ENCODE measurements around the gene FRYL.

The FRYL gene

DNA sequence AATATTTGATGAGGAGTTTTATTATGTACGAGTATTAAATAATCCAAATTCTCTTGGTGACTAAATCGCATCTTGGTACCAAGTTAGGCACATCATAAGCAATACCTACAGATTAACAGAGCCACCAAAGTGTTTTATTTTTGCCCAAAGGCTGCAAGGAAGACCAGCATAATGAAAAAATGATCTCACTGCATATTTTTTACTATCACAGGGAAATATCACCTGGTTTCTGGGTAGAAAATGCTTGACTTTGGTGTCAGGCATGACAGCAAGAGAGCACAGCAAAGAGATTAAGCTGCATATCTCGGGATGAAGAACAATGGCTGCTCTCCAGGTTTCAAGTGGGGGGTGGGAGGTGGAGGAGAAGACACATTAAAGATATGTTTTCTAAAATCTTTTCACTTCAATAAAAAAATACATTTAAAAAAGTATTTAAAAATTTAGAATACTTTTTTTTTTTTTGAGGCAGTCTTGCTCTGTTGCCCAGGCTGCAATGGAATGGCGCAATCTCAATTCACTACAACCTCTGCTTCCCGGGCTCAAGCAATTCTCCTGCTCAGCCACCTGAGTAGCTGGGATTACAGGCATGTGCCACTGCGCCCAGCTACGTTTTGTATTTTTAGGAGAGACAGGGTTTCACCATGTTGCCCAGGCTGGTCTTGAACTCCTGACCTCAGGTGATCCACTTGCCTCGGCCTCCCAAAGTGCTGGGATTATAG lies 86.1 kb downstream of the FRYL start:
- H3K27me3 Mint-ChIP-seq (ENCODE audit: low read depth) = no peaks in the 10 kb centered on the region
- no peaks in the 10 kb centered on the region for H3K9me3 Mint-ChIP-seq
- H3K4me3 Mint-ChIP-seq = no peak overlapping the region
- no peak for TF ChIP-seq CTCF (IDR thresholded peaks at IDR 0.05; ENCODE audit: unreplicated experiment in 3 of 3)
- H3K36me3 Mint-ChIP-seq (ENCODE audit: low read depth) = no peaks in the 10 kb centered on the region
- H3K4me1 Mint-ChIP-seq = peaks cover 20% of the 10 kb centered on the region
- no peak overlapping the region for H3K27ac Mint-ChIP-seq

- TF ChIP-seq CTCF (IDR thresholded peaks at IDR 0.05; ENCODE audit: unreplicated experiment in 3 of 3) = no peak
- Mint-ChIP-seq H3K4me3 (no peak overlapping the region), H3K4me1 (peaks cover 12% of the 10 kb centered on the region)
These were observed 87.2 kb downstream of the FRYL start for GRCh38 chr4:48692897-48693296.

GRCh38 chr4:48692044-48692443 lies 88.0 kb downstream of the FRYL start:
- Mint-ChIP-seq H3K36me3 (ENCODE audit: low read depth) (no peaks in the 10 kb centered on the region), H3K27me3 (ENCODE audit: low read depth) (no peaks in the 10 kb centered on the region), H3K4me3 (no peak overlapping the region), H3K4me1 (peaks cover 10% of the 10 kb centered on the region), H3K9me3 (no peaks in the 10 kb centered on the region), H3K27ac (peak overlapping the region in 1 of 3 experiments; percentile 14)
- TF ChIP-seq CTCF (IDR thresholded peaks at IDR 0.05; ENCODE audit: unreplicated experiment in 3 of 3) = no peak

More at GRCh38 chr4:48692897-48693296, 87.2 kb downstream of the FRYL start:
- Mint-ChIP-seq H3K36me3 (ENCODE audit: low read depth) (no peaks in the 10 kb centered on the region), H3K27me3 (ENCODE audit: low read depth) (no peaks in the 10 kb centered on the region), H3K9me3 (no peaks in the 10 kb centered on the region), H3K27ac (peak overlapping the region in 1 of 3 experiments; percentile 7)

DNA sequence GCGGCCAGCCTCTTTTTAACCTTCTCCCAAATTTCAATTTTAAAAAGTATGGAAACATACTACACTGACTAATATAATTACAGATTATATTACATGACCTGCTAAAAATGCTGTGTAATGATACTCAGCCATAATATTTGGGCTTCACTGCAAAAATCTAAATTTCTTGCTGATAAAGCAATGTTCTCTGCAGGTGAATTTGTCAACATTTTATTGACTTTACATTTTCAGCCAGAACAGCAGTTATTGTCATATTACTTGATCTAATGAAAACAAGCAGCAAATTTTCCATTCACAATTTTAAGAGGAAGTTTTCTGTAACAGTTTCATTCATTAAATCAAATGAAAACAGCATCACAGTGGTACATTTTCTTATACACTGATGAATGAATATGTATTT lies 91.1 kb downstream of the FRYL start:
- H3K36me3 Mint-ChIP-seq (ENCODE audit: low read depth) = peaks cover under 1% of the 10 kb centered on the region
- TF ChIP-seq CTCF (IDR thresholded peaks at IDR 0.05; ENCODE audit: unreplicated experiment in 3 of 3) = no peak
- H3K4me3 Mint-ChIP-seq = no peak overlapping the region
- H3K27me3 Mint-ChIP-seq (ENCODE audit: low read depth) = no peaks in the 10 kb centered on the region
- H3K9me3 Mint-ChIP-seq = no peaks in the 10 kb centered on the region
- H3K4me1 Mint-ChIP-seq = peaks cover 10% of the 10 kb centered on the region
- H3K27ac Mint-ChIP-seq = no peak overlapping the region

- Mint-ChIP-seq H3K4me1 (peaks cover 10% of the 10 kb centered on the region), H3K36me3 (ENCODE audit: low read depth) (peaks cover 13% of the 10 kb centered on the region), H3K4me3 (no peak overlapping the region), H3K9me3 (no peaks in the 10 kb centered on the region), H3K27me3 (ENCODE audit: low read depth) (no peaks in the 10 kb centered on the region), H3K27ac (peak overlapping the region in 1 of 3 experiments; percentile 33)
- no peak for TF ChIP-seq CTCF (IDR thresholded peaks at IDR 0.05; ENCODE audit: unreplicated experiment in 3 of 3)
These were observed 92.6 kb downstream of the FRYL start for GRCh38 chr4:48687313-48688051.

Measured in nephron (organoid).